ENCODE data around the gene RAE1. TPM values are rescaled to one million over a fixed set of nuclear protein-coding genes. Genes with fewer than 3 reads are reported as not detected.

The RAE1 gene
- total RNA-seq, 1 donor from 2014 or later, result 13.8 TPM

GRCh38 chr20:57394121-57395082, 43.3 kb downstream of the RAE1 start:
- no peak for DNase-seq (ENCODE audit: low spot score)
- intact Hi-C loops (cut with DNase I), result loop anchor here (10.0 kb wide), 1 partner anchor 320 kb away; the partner anchor contains the start of gene PMEPA1

- peak; percentile 90 for DNase-seq (ENCODE audit: low spot score)
- intact Hi-C loops (cut with DNase I), result loop anchor here (10.0 kb wide), 1 partner anchor 319 kb away; the partner anchor contains the start of gene PMEPA1
Observed at GRCh38 chr20:57395111-57395966, 44.3 kb downstream of the RAE1 start.

- intact Hi-C loops (cut with DNase I), result loop anchor here (10.0 kb wide), 1 partner anchor 318 kb away; the partner anchor contains the start of gene PMEPA1
- no peak for DNase-seq (ENCODE audit: low spot score)
Observed at GRCh38 chr20:57396212-57396983, 45.3 kb downstream of the RAE1 start.

GRCh38 chr20:57396984-57397692, 46.1 kb downstream of the RAE1 start:
- DNase-seq (ENCODE audit: low spot score), result no peak
- intact Hi-C loops (cut with DNase I), result loop anchor here (10.0 kb wide), 1 partner anchor 318 kb away; the partner anchor contains the start of gene PMEPA1

GRCh38 chr20:57397693-57398108, 46.6 kb downstream of the RAE1 start:
- intact Hi-C loops (cut with DNase I), result loop anchor here (2.0 to 10.0 kb wide), 2 partner anchors 37 to 317 kb away; partner anchors contain the start of gene PMEPA1
- DNase-seq (ENCODE audit: low spot score), result no peak

- intact Hi-C loops (cut with DNase I), result loop anchor here (2.0 to 10.0 kb wide), 2 partner anchors 36 to 316 kb away; partner anchors contain the start of gene PMEPA1
- no peak for DNase-seq (ENCODE audit: low spot score)
Observed at GRCh38 chr20:57398231-57398821, 47.3 kb downstream of the RAE1 start.

GRCh38 chr20:57398901-57399535, 48.0 kb downstream of the RAE1 start:
- intact Hi-C loops (cut with DNase I), result loop anchor here (2.0 to 10.0 kb wide), 2 partner anchors 36 to 316 kb away; partner anchors contain the start of gene PMEPA1
- no peak for DNase-seq (ENCODE audit: low spot score)

GRCh38 chr20:57399587-57400155, 48.6 kb downstream of the RAE1 start:
- intact Hi-C loops (cut with DNase I), result loop anchor here (2.0 to 10.0 kb wide), 2 partner anchors 35 to 315 kb away; partner anchors contain the start of gene PMEPA1
- no peak for DNase-seq (ENCODE audit: low spot score)

- DNase-seq (ENCODE audit: low spot score), result no peak
- intact Hi-C loops (cut with DNase I), result no loop called here
Observed at GRCh38 chr20:57400231-57400701, 49.2 kb downstream of the RAE1 start.

- DNase-seq (ENCODE audit: low spot score), result no peak
- intact Hi-C loops (cut with DNase I), result no loop called here
Observed at GRCh38 chr20:57400821-57401564, 49.9 kb downstream of the RAE1 start.

GRCh38 chr20:57401565-57401918, 50.5 kb downstream of the RAE1 start:
- intact Hi-C loops (cut with DNase I), result no loop called here
- DNase-seq (ENCODE audit: low spot score), result no peak

- intact Hi-C loops (cut with DNase I), result no loop called here
- DNase-seq (ENCODE audit: low spot score), result no peak
Observed at GRCh38 chr20:57402206-57403125, 51.4 kb downstream of the RAE1 start.

GRCh38 chr20:57403216-57403615, 52.2 kb downstream of the RAE1 start:
- intact Hi-C loops (cut with DNase I), result no loop called here

GRCh38 chr20:57404006-57404405, 53.0 kb downstream of the RAE1 start:
- intact Hi-C loops (cut with DNase I), result no loop called here
- DNase-seq (ENCODE audit: low spot score), result no peak

More at GRCh38 chr20:57403216-57403615, 52.2 kb downstream of the RAE1 start:
- DNase-seq (ENCODE audit: low spot score), result no peak

- no peak for DNase-seq (ENCODE audit: low spot score)
Observed at GRCh38 chr20:57404419-57405072, 53.5 kb downstream of the RAE1 start.

More at GRCh38 chr20:57404419-57405072, 53.5 kb downstream of the RAE1 start:
- intact Hi-C loops (cut with DNase I), result no loop called here

All from cardiac septum (tissue), 1 donor.